WERI-Rb-1 (cell line): Measurements from ENCODE around the gene CNN2.

Experiments
- DNase-seq: peaks from one replicate; pipeline ENCODE4 v3.0.0-alpha.2; 2020
- H3K27ac ChIP-seq: fragments of 250-450 bp; sonication (Bioruptor Pico); 2 replicates; pipeline ENCODE4 v1.5.1; 2020; ENCODE audit warnings: mild to moderate bottlenecking, moderate library complexity
- H3K27me3 ChIP-seq: fragments of 250-450 bp; sonication (Bioruptor Pico); 2 replicates; pipeline ENCODE4 v1.5.1; 2021; ENCODE audit warnings: mild to moderate bottlenecking, low read depth, moderate library complexity; ENCODE audit not compliant: insufficient read depth, severe bottlenecking
- H3K36me3 ChIP-seq: fragments of 250-450 bp; sonication (Bioruptor Pico); 2 replicates; pipeline ENCODE4 v1.5.1; 2020; ENCODE audit warnings: mild to moderate bottlenecking, moderate library complexity
- H3K4me3 ChIP-seq: 2 replicates; pipeline ENCODE4 v1.5.1; 2011; ENCODE audit warnings: low read depth, mild to moderate bottlenecking, control low read depth, low read length
- H3K9me3 ChIP-seq: fragments of 250-450 bp; sonication (Bioruptor Pico); 2 replicates; pipeline ENCODE4 v1.5.1; 2021; ENCODE audit warnings: mild to moderate bottlenecking, moderate library complexity; ENCODE audit not compliant: severe bottlenecking
- CTCF ChIP-seq: IDR thresholded peaks from 2 replicates; pipeline ENCODE4 v1.5.1; 2011; ENCODE audit warnings: low read depth, mild to moderate bottlenecking, control low read depth, inconsistent platforms, low read length

Gene CNN2

GRCh38 chr19:1007399-1008251, 18.8 kb upstream of the CNN2 start:
- no peak overlapping the region for H3K27ac ChIP-seq
- H3K9me3 ChIP-seq = peaks cover 2% of the 10 kb centered on the region
- no peak for TF ChIP-seq CTCF
- DNase-seq = no peak
- H3K4me3 ChIP-seq = no peak overlapping the region
- H3K36me3 ChIP-seq = peaks cover 26% of the 10 kb centered on the region
- peaks cover 8% of the 10 kb centered on the region for H3K27me3 ChIP-seq

- Histone ChIP-seq H3K4me3 (no peak overlapping the region), H3K27me3 (peaks cover 6% of the 10 kb centered on the region), H3K27ac (no peak overlapping the region), H3K9me3 (peaks cover 2% of the 10 kb centered on the region), H3K36me3 (peaks cover 33% of the 10 kb centered on the region)
- TF ChIP-seq CTCF = no peak
- DNase-seq = no peak
Measured at GRCh38 chr19:1008268-1009040, 18.0 kb upstream of the CNN2 start.

GRCh38 chr19:1009041-1009980, 17.1 kb upstream of the CNN2 start:
- H3K27ac ChIP-seq = no peak overlapping the region
- H3K27me3 ChIP-seq = no peaks in the 10 kb centered on the region
- peaks cover 38% of the 10 kb centered on the region for H3K36me3 ChIP-seq
- no peak for TF ChIP-seq CTCF
- no peak for DNase-seq
- peaks cover 2% of the 10 kb centered on the region for H3K9me3 ChIP-seq
- H3K4me3 ChIP-seq = no peak overlapping the region

GRCh38 chr19:1009981-1010538, 16.3 kb upstream of the CNN2 start:
- peaks cover 40% of the 10 kb centered on the region for H3K36me3 ChIP-seq
- no peaks in the 10 kb centered on the region for H3K27me3 ChIP-seq
- DNase-seq = no peak
- H3K4me3 ChIP-seq = no peak overlapping the region
- no peak for TF ChIP-seq CTCF
- peaks cover 2% of the 10 kb centered on the region for H3K9me3 ChIP-seq
- no peak overlapping the region for H3K27ac ChIP-seq
